Hematopoietic multipotent progenitor cell treated with erythropoietin and hydrocortisone succinate and interleukin-3 and kit ligand, for 8 days (in vitro differentiated cells): Measurements from ENCODE around the gene DIAPH2.
A peak's percentile ranks its signal among the peaks of the same experiment; 100 is the strongest.

Source experiments
- DNase-seq: peaks from one replicate; pipeline ENCODE4 v3.0.0-alpha.2; 2015

The DIAPH2 gene

GRCh38 chrX:97065973-97066372 is 381.3 kb downstream of the DIAPH2 start:
- no peak for DNase-seq

GRCh38 chrX:97066381-97066780 is 381.7 kb downstream of the DIAPH2 start:
- DNase-seq: no peak

GRCh38 chrX:97070346-97070745 is 385.7 kb downstream of the DIAPH2 start:
- no peak for DNase-seq

GRCh38 chrX:97074400-97074799 is 389.8 kb downstream of the DIAPH2 start:
- no peak for DNase-seq

GRCh38 chrX:97089116-97089515 is 404.5 kb downstream of the DIAPH2 start:
- no peak for DNase-seq

GRCh38 chrX:97096385-97096784 is 411.7 kb downstream of the DIAPH2 start:
- DNase-seq: no peak

- no peak for DNase-seq
Measured at GRCh38 chrX:97102938-97103337, 418.3 kb downstream of the DIAPH2 start.

GRCh38 chrX:97109730-97110129 is 425.1 kb downstream of the DIAPH2 start:
- no peak for DNase-seq

- DNase-seq: no peak
Measured at GRCh38 chrX:97117572-97117971, 432.9 kb downstream of the DIAPH2 start.

- DNase-seq: no peak
Measured at GRCh38 chrX:97119474-97120109, 434.9 kb downstream of the DIAPH2 start.

GRCh38 chrX:97123001-97123400 is 438.4 kb downstream of the DIAPH2 start:
- no peak for DNase-seq

GRCh38 chrX:97126020-97126419 is 441.4 kb downstream of the DIAPH2 start:
- no peak for DNase-seq

- DNase-seq: no peak
Measured at GRCh38 chrX:97132664-97133415, 448.2 kb downstream of the DIAPH2 start.

GRCh38 chrX:97145934-97146333 is 461.3 kb downstream of the DIAPH2 start:
- DNase-seq: no peak

GRCh38 chrX:97155816-97156215 is 471.2 kb downstream of the DIAPH2 start:
- DNase-seq: no peak

GRCh38 chrX:97158269-97158668 is 473.6 kb downstream of the DIAPH2 start:
- no peak for DNase-seq

- DNase-seq: no peak
Measured at GRCh38 chrX:97159916-97160800, 475.5 kb downstream of the DIAPH2 start.

GRCh38 chrX:97167333-97167732 is 482.7 kb downstream of the DIAPH2 start:
- no peak for DNase-seq

- no peak for DNase-seq
Measured at GRCh38 chrX:97168646-97169045, 484.0 kb downstream of the DIAPH2 start.

GRCh38 chrX:97175147-97175546 is 490.5 kb downstream of the DIAPH2 start:
- no peak for DNase-seq

- no peak for DNase-seq
Measured at GRCh38 chrX:97189668-97190067, 505.0 kb downstream of the DIAPH2 start.

GRCh38 chrX:97199501-97199900 is 514.9 kb downstream of the DIAPH2 start:
- DNase-seq: no peak

- peak; percentile 0 for DNase-seq
Measured at GRCh38 chrX:97200454-97200853, 515.8 kb downstream of the DIAPH2 start.

GRCh38 chrX:97210501-97210900 is 525.9 kb downstream of the DIAPH2 start:
- no peak for DNase-seq
